GM21786 (cell line): Measurements from ENCODE around the gene CD164.
A peak's percentile ranks its signal among the peaks of the same experiment; 100 is the strongest.

Source experiments
- ATAC-seq: cut with Tn5 transposase; IDR thresholded peaks from one replicate; pipeline ENCODE4 v1.9.1; 2021; ENCODE audit not compliant: unreplicated experiment

CD164 gene

DNA sequence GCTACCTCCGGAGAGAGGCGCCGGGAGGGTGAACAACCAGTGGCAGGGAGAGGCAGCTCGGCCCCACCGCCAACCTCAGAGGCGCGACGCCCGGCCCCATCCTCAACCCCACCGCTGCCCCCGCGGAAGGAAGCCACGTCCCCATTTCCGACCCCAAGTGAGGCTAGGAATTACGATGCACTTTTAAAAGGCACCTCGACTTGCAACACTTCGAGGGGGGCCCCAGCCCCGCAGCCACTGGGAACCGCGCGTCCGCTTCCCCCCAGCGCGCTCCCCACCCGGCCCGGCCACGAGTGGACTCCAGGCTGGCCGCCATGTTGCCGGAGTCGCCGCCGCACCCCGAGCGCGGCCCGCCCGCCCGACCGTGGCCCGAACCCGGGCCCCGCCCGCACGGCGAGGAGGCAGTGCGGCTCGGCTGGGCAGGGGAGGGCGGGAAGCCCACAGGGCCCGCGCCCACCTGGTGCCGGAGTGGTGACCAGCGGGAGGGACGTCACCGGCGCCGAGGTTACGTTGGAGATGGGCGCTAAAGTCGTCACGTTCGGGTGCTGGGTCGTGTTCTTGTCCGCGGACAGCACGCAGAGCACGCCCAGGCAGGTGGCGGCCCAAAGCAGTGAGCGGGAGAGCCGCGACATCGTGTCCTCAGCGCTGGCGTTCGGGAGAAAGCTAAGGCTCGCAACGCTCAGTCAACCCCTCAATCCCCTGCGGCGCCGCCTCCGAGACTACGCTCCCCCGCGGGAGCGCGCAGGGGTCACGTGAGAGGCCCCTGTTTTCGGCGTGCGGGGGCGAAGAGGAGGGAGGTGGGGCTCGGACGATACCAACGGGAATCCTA lies at the start of gene CD164:
Gene CD164, minus strand, starts transcription at position 721 of the 829 bp plus-strand sequence. Its CDS starts 89 bp downstream, at position 632.
- ATAC-seq = peak; percentile 33

- ATAC-seq = no peak
Measured at GRCh38 chr6:109429496-109429895, 47.2 kb upstream of the CD164 start.

DNA sequence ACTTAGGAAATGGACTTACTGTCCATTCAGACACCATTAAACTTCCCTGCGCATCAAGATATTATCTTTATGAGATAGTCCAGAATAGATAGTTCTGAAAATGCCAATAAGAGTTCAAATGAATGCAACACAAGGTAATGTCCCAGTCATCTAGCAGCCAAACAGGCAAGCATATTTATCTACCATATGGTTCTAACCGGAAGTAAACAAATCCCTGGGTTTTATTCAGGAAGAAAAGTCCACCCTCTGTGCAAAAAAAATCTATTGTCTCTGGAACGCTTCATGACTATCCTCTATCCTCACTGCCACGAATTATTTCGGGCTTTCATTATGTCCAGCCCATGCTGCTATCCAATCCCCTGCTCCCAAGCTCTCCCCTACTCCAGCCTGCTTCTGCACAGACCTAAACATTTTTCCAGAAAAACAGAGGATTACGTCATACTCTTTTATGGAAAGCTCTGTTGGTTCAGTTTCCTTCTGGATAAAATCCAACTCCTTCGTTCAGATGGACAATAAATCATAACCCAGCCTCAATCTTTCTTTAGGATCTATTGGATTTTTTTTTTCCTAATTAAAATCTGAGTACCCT lies 46.7 kb upstream of the CD164 start:
- no peak for ATAC-seq

- no peak for ATAC-seq
Measured at GRCh38 chr6:109424946-109425345, 42.7 kb upstream of the CD164 start.

DNA sequence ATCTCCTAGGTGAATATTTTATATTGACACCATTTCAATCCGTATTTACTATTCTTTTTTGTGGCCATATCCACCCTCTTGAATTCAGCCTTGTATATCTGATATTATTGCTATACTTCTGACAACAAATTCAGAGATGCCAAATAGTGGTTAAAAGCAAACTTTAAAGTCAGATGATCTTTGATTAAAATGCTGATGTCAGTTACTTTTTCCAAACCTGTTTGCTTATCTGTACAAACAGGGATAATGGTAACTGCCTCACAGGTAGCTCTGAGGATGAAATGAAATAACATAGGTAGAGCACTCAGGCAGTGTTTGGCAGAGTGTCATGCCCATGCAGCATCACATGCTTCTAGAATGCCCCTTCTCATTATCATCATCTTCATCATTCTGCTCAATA lies 38.9 kb upstream of the CD164 start:
- ATAC-seq = no peak

DNA sequence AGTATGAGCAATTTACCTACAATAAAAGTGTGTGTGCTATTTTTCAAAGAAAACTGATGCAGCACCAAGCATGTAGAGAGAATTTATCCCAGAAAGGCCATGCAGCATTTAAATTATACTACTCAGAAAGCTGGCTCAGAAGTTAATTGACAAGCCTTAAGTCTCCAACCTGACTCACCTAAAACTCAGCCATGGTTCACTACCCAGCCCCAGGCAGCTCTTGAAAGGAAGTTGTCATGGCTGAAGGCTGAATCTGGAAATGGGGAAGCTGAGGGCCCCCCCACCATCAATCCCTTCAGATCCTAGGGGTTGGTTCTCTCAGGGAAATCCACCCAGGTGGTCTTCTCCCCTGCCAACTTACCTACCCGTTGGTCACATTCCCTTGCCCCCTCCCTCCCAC lies 38.5 kb upstream of the CD164 start:
- ATAC-seq = no peak

GRCh38 chr6:109417646-109418045 lies 35.4 kb upstream of the CD164 start:
- no peak for ATAC-seq

GRCh38 chr6:109411034-109411433 lies 28.8 kb upstream of the CD164 start:
- no peak for ATAC-seq

GRCh38 chr6:109406196-109406595 lies 23.9 kb upstream of the CD164 start:
- ATAC-seq = no peak

- ATAC-seq = no peak
Measured at GRCh38 chr6:109397020-109397419, 14.8 kb upstream of the CD164 start.

DNA sequence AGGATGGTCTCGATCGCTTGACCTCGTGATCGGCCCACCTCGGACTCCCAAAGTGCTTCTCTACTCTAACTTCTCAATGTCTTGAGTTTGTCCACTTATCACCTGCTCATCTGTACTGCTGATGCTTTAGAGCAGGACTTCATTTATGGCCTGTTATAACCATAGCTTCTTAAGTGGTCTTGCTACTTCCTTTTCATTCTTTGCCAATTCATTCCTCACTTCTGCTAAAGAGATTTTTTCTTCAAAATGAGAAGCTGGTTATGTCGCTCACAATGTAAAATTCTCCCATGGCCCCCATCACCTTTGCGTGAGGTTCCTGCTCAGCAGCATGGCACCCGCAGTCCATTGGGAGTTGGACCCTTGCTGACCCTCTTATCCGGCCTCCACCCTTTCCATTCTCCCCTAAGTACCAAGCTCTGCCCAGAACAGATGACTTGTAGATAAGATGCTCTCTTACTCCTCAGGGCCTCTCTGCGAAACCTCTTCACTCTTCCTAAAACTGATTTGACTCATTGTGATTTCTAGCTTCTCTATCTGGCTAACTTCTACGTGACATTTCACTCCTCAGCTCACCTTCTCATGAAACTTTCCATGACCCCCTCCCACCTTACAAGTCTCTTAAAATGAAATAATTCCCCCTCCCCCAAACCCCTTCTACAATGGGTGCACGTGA lies 13.9 kb upstream of the CD164 start:
- ATAC-seq = no peak

- ATAC-seq = no peak
Measured at GRCh38 chr6:109393886-109394281, 11.6 kb upstream of the CD164 start.

DNA sequence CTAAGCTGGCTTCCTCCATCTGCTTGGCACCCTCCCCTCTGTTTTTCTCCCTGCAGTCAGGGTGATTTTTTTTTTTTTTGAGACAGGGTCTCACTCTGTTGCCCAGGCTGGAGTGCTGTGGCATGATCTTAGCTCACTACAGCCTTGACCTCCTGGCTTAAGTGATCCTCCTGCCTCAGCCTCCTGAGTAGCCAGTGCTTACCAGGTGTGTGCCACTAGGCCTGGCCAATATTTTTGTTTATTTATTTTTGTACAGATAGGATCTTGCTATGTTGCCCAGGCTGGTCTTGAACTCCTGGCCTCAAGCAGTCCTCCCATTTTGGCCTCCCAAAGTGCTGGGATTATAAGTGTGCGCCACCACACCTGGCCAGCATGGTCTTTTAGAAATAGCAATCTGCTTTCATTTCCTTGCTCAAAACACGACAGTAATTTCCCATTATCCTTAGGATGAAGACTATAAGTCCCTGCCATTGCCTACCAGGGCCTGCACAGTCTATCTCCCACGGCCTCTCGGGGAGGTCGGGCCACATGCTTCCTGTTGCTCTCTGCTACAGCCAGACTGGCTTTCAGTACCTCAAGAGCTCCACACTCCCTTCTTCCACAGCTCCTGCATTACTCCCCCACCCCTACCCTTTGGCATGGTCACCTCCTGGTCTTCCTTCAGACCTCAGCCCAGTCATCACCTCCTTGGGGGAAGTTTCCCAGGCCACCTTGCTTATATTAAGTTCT lies 11.1 kb upstream of the CD164 start:
- ATAC-seq = no peak

DNA sequence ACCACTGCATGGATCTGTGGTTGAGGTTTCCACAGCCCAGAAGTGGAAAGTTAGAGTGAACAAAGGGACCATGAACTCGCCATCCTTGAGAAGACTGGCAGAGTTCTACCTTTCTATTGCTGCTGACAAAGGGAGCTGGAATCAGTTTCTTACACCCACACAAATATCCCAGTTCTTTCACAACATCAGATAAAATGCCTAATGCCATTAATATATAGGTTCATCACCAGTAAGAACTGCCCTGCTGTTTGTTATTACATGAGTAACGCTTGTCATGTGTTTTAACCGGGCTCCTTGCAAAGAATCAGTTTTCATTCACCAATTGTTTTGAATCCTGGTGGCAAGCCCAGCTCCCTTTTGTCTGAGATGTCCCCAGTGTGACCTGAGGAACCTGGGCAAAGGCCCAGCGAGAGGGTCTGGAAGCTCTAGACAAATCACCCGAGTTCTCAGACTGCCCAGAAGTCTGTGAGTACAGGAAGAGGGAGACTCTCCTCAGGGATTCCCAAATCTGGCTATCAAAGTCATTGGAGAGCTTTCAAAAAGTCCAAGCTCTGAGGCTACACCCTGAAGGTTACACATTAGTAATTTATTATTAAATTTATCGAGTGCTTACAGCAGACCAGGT lies 7.5 kb upstream of the CD164 start:
- no peak for ATAC-seq

DNA sequence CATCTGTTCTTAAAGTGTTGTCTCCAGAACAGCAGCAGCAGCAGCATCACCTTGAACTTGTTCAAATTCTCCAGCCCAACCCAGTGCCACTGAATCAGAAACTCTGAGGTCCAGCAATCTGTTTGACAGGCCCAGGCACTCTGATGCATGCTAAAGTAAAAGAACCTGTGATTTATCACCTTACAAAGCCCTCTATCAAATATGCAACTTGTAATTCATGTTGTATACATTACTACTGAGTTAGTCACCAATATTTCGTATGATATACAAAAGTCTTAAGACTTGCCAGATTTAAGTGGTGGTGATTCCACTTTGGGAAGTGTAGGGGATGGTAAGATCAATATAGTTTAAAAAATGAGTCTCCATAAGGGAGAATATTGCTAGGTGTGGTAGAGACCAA lies 6.0 kb upstream of the CD164 start:
- no peak for ATAC-seq

- ATAC-seq = no peak
Measured at GRCh38 chr6:109383438-109383940, 1.2 kb upstream of the CD164 start.

DNA sequence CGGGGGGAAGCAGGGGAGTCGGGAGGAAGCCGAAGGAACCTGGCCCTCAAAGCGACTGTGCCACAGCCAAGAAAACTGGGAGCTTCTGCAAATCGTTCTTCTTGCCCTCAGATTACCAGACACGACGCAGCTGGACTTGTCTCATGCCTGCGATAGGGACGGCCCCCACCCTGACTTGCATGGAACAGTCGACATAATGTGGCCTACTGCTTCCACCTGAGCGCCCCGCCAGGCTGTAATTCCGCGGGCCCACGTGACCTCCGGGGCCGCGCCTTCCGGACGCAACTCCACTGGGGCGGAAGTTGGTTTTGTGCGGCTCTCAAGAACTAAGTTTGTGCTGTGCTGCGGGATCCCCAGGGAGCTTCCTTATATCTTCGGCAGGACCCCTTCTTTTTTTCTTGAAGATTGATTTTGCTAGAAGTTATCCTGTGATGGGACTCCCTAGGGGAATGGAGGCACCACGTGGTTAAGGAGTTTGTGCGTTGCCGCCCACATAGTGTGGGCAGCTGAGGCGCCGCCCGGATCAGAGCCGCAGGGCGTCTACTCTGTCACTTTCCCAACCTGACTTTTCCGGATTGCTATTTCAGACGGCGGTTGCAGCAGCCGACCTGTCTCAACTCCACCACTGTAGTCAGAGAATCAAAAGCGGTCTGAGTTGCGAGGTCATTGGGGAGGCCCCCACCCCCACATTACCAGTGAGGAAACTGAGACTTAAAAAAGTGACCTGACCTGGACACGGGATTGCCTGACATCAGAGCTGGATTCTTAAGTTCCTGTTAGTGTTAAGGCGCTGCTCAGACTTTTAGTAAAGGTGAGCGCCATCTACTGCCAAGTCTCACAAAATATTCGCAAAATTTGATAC lies 540 bp upstream of the CD164 start:
- ATAC-seq = peak; percentile 59

- ATAC-seq = no peak
Measured at GRCh38 chr6:109381061-109381746, 1.1 kb downstream of the CD164 start.

- ATAC-seq = no peak
Measured at GRCh38 chr6:109379711-109380110, 2.6 kb downstream of the CD164 start.
